ENCODE data around the gene ACCSL.

ACCSL gene

DNA sequence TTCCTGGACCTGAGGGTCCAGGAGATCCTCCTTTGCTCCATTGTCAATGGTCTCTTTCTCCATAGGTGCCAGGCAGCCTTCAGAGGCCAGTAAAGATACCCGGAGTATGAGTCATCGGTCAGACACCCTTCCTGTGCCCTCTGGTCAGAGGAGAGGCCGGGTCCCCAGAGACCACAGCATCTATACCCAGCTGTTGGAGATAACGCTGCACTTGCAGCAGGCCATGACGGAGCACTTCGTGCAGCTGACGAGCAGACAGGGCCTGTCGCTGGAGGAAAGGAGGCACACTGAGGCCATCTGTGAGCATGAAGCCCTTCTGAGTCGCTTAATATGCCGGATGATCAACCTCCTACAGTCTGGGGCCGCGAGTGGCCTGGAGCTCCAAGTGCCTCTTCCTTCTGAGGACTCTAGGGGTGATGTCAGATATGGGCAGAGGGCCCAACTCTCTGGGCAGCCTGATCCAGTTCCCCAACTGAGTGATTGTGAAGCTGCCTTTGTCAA is at the start of gene ACCSL:
Gene ACCSL (plus strand): TSS at position 51 of the 501 bp plus-strand sequence. CDS start 56 bp downstream, at position 107.
- no peak within 1 kb of the TSS for H3K4me3 ChIP-seq (ENCODE audit: control insufficient read depth, low read depth, low read length)
- DNase-seq (ENCODE audit: low read depth) = peak; percentile 23
- TF ChIP-seq, protein P1, sequence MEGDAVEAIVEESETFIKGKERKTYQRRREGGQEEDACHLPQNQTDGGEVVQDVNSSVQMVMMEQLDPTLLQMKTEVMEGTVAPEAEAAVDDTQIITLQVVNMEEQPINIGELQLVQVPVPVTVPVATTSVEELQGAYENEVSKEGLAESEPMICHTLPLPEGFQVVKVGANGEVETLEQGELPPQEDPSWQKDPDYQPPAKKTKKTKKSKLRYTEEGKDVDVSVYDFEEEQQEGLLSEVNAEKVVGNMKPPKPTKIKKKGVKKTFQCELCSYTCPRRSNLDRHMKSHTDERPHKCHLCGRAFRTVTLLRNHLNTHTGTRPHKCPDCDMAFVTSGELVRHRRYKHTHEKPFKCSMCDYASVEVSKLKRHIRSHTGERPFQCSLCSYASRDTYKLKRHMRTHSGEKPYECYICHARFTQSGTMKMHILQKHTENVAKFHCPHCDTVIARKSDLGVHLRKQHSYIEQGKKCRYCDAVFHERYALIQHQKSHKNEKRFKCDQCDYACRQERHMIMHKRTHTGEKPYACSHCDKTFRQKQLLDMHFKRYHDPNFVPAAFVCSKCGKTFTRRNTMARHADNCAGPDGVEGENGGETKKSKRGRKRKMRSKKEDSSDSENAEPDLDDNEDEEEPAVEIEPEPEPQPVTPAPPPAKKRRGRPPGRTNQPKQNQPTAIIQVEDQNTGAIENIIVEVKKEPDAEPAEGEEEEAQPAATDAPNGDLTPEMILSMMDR (conservative IDR thresholded peaks at IDR 0.05; ENCODE audit: control insufficient read depth, insufficient read depth, low read depth, low read length) = no peak

DNA sequence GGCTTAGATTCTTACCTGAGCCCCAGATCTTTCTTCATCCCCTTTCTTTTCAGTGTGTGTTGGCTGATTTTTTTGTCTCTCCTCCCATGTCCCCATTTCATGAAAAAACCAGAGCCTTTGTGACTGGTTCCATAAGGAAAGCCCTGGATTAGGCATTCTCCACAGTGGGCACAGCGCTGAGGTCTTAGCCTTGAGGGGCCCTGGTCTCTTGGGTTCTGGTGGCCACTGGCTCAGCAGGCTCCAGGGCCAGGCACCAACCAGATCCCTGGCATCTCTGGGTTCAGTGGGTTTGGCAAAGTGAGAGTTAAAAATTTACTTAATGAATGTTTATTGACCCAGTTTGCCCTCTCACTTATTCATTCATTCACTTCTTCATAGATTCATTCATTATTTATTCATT is 49.5 kb upstream of the ACCSL start:
- H3K4me3 ChIP-seq (ENCODE audit: control insufficient read depth, low read depth, low read length) = no peak overlapping the region
- TF ChIP-seq, protein P1 (conservative IDR thresholded peaks at IDR 0.05; ENCODE audit: control insufficient read depth, insufficient read depth, low read depth, low read length) = no peak
- DNase-seq (ENCODE audit: low read depth) = no peak

DNA sequence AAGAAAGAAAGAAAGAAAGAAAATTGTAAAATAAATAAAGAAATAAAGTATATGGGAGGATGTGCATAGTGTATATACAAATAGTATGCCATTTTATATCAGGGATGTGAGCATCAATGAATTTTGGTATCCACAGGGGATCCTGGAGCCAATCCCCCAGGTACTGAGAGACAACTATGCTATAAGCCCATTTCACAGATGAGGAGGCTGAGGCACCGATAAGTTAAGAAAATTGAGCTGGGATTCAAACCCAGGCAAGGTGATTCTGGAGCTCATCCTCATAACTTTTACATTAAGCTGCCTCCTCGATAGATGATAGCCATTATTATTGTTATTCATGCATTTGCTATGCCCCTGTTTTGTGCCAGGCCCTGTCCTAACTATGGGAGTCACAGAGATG is 47.0 kb upstream of the ACCSL start:
- TF ChIP-seq, protein P1 (conservative IDR thresholded peaks at IDR 0.05; ENCODE audit: control insufficient read depth, insufficient read depth, low read depth, low read length) = no peak
- no peak overlapping the region for H3K4me3 ChIP-seq (ENCODE audit: control insufficient read depth, low read depth, low read length)
- no peak for DNase-seq (ENCODE audit: low read depth)

DNA sequence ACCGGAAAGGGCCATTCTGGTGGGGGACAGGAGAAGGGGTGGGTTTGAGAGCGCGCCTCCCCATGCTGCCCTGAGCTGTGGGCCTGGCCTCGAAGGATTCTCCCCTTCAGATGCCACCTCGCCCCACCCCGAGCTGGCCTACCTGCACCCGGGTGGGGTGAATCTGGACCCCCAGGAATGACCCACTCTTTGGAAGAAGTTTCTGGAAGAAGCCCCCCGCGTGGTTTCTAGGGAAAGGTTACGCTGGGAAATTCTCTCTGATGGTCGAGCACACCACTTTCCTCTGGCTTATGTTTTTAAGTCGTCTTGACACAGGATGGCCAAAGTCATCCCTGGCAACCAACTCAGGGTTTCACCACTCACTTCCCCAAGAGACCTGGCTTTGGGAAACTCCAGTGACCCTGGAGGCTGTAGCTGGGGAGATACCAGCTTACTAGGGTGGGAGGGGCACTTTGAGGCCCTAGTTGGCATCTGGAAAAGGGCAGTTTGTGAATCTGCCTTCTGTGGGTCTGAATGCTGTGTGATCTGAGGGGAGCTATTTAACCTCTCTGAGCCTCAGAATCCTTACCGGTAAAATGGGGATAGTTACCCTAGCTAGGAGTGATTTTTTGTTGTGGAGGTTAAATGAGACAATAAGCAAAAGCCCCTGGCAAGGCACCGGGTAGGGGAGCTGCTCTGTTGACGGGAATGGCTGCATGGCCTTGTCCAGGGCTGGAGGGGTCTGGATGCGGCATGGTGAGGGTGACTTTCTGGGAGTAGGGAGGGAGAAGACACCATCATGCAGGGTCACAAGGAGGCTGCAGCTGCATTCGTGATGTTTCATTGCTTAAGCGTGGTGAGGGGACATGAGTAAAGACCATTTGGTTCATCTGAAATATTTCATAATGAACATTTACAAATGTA is 45.3 kb upstream of the ACCSL start:
- H3K4me3 ChIP-seq (ENCODE audit: control insufficient read depth, low read depth, low read length) = no peak overlapping the region
- no peak for DNase-seq (ENCODE audit: low read depth)
- TF ChIP-seq, protein P1 (conservative IDR thresholded peaks at IDR 0.05; ENCODE audit: control insufficient read depth, insufficient read depth, low read depth, low read length) = no peak

DNA sequence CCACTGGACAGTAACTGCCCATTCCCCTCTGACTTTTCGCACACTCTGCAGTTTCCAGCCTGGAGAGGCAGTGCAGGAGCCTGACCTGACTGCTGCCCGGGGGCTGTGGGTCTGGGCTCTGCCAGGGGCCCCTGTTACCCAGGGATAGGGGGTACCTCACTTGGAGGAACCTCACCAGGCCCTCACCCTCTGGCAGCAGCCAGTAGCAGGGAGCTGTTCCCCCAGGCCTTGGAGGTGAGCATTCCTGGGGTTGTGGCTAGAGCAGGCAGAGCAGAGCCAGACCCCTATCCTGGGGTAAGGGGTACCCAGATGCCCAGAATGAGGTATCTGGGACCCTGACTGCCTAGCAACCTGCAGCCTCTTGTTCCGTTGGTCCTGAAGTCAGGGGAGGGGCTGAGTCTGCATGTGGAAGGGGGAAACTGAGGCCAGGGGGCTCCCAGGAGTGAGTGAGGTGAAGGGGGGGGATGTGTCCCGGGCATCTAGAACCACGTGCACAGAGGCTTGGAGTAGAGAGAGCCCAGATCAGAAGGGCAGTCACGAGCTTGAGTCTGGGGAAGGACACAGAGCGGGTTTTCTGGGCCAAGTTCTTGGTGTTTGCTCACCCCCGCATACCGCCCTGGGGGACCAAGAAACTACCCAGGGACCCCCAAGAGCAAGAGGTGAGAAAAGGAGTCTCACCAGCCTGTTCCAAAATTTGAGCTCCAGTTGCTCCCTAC is 43.9 kb upstream of the ACCSL start:
- TF ChIP-seq, protein P1 (conservative IDR thresholded peaks at IDR 0.05; ENCODE audit: control insufficient read depth, insufficient read depth, low read depth, low read length) = no peak
- DNase-seq (ENCODE audit: low read depth) = no peak

DNA sequence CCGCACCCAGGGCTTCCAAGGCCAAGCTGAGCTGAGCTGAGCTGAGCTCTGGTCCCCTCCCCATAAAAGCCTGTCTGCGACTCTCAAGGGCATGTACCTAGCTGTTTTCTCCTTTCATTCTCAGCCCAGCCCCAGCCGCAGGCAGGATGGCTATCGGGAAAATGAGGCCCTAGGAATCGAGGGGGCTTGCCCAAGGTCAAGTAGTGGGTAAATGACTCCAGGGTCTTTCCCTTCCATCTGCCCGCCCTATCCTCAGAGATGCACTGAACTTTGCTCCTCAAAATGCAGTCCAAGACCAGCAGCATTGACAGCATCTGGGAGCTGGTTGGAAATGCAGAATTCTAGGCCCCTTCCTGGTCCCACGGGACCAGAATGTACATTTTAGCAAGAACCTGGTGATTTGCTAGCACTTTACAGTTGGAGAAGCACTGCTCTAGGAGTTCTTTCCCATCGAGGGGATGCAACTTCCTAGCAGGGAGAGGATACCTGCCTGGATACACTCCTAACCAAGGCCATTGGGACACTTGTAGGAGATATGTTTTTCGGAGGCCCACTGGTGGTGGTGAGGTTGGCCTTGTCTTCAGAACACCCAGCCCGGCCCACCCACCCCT is 43.2 kb upstream of the ACCSL start:
- no peak for DNase-seq (ENCODE audit: low read depth)
- TF ChIP-seq, protein P1 (conservative IDR thresholded peaks at IDR 0.05; ENCODE audit: control insufficient read depth, insufficient read depth, low read depth, low read length) = no peak
- no peak overlapping the region for H3K4me3 ChIP-seq (ENCODE audit: control insufficient read depth, low read depth, low read length)

More for the DNA sequence above, 43.9 kb upstream of the ACCSL start:
- no peak overlapping the region for H3K4me3 ChIP-seq (ENCODE audit: control insufficient read depth, low read depth, low read length)

All from fibroblast of mammary gland (primary cell).